ENCODE results near the gene E2F3.

The E2F3 gene

GRCh38 chr6:20538131-20538662 lies 136.5 kb downstream of the E2F3 start:
- DNase-seq = no peak

DNA sequence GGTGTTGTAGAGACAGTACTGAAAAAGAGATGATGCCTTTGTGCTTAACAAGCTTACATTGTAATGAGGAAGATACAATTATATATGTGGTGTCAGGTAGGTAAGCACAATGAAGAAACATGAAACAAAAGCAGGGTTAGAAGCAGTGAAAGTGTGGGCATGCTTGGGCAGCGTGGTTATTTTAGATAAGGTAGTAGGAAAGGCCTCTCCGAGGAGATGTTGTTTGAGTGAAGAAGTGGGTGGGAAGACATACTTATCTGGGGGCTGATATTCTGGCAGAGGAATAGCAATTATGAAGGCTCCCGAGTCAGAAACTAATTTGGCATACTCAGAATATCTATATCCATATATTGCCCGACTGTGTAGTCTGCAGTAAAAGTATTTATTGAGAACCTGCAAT lies 137.2 kb downstream of the E2F3 start:
- DNase-seq = no peak

- DNase-seq = no peak
These were observed 137.7 kb downstream of the E2F3 start for GRCh38 chr6:20539387-20539786.

GRCh38 chr6:20540683-20541082 lies 139.0 kb downstream of the E2F3 start:
- no peak for DNase-seq

DNA sequence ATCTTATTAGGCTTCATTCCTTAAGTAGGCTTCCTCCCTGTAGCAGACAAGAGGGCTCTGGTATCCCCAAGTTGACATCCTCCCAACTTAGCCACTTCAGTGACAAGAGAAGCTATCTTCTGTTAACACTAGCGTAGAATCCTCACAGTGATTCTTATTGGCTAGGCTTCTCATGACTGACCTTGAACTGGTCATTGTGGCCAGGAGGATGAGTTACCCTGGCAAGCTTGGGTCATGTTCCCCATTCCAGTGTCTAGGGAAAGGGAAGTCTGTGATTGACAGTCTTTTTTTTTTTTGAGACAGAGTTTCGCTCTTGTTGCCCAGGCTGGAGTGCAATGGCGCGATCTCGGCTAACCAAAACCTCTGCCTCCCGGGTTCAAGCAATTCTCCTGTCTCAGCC lies 139.7 kb downstream of the E2F3 start:
- no peak for DNase-seq

DNA sequence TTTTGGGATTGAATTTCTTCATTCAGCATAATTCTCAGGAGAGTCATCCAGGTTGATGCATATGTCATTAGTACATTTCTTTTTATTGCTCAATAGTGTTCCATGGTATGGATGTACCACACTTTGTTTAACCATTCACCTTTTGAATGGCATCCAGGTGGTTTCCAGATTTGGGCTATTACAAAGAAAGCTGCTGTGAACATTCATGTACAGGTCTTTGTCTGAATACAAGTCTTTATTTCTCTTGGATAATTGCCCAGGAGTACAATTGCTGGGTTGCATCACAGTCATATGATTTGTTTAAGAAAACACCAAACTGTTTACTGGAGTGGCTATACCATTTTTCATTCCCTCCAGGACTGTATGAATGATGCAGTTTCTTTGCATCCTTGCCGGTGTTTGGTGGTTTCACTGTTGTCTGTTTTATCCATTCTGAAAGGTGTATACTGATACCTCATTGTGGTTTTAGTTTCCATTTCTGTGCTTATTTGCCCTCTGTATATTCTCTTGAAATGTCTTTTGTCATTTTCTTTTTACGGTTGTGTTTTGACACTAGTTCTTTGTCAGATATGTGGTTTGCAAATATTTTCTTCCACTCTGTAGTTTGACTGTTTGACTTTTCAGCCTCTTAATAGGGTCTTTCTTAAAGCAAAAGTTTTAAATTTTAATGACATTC lies 141.4 kb downstream of the E2F3 start:
- peak; percentile 50 for DNase-seq
